Effector memory CD8-positive, alpha-beta T cell (primary cell): ENCODE data around the gene C5orf34.
"Not testable (repeated sequence)": the region's sequence is repeated elsewhere in the genome, so short reads cannot be mapped to it uniquely, and the experiment has no call there.

ENCODE experiments used
- ATAC-seq: fragments of 150-1000 bp; cut with Tn5 transposase; replicated peaks from 2 replicates; pipeline ENCODE4 v1.10.0; 2021; ENCODE audit warnings: mild to moderate bottlenecking, moderate library complexity
- DNase-seq, 3 experiments: peaks; one replicate each; pipeline ENCODE4 v3.0.0; 2021
- H3K27ac Mint-ChIP-seq, 2 donors: one replicate each; pipeline ENCODE4 v1.8.0; 2022; ENCODE audit warnings: mild to moderate bottlenecking in 2 of 2, mixed read lengths in 2 of 2, moderate library complexity in 2 of 2
- H3K27me3 Mint-ChIP-seq, 2 donors: one replicate each; pipeline ENCODE4 v1.8.0; 2022; ENCODE audit warnings: mixed read lengths in 2 of 2
- H3K36me3 Mint-ChIP-seq: one replicate; pipeline ENCODE4 v1.8.0; 2022; ENCODE audit warnings: mild to moderate bottlenecking, moderate library complexity, mixed read lengths; ENCODE audit not compliant: insufficient read depth
- H3K4me1 Mint-ChIP-seq, 2 donors: one replicate each; pipeline ENCODE4 v1.8.0; 2022; ENCODE audit warnings: low read depth in 2 of 2, mixed read lengths in 2 of 2
- H3K4me3 Mint-ChIP-seq, 2 donors: one replicate each; pipeline ENCODE4 v1.8.0; 2022; ENCODE audit warnings: mild to moderate bottlenecking in 2 of 2, mixed read lengths in 2 of 2, moderate library complexity in 2 of 2
- H3K9me3 Mint-ChIP-seq, 2 donors: one replicate each; pipeline ENCODE4 v1.8.0; 2022; ENCODE audit warnings: mixed read lengths in 2 of 2
- total RNA-seq, 9 experiments: gene quantifications; one replicate each; lab custom pipeline; 2026; lab: John Stamatoyannopoulos, UW

Gene C5orf34, protein sequence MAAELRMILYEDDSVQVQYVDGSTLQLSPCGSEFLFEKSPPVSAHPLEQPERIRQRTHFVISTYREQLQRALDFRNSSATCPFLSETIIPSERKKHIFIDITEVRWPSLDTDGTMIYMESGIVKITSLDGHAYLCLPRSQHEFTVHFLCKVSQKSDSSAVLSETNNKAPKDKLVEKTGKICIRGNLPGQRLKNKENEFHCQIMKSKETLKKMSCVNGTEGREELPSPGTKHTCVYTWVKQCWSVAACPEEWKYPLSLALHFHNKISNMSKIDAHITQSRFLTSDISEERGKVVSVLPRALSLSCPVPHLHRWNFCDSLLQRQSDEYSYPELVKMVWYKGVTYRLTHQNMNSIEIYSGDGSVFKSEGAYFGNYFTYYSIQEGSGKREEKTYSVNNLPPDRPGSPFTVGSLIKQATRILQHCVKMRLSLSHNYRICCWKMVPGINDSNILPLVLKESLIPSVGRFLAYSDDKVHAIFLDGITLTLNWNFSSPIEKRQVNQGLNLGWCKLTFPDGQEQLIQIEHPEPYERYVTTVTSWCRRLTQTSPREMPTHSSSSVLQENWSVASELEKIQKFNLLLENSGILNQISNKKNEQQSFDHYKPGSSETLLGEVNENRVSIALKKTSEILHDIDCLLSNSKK
- total RNA-seq: 2.1 to 8.8 (median 6.3) reads per million in 9 experiments

DNA sequence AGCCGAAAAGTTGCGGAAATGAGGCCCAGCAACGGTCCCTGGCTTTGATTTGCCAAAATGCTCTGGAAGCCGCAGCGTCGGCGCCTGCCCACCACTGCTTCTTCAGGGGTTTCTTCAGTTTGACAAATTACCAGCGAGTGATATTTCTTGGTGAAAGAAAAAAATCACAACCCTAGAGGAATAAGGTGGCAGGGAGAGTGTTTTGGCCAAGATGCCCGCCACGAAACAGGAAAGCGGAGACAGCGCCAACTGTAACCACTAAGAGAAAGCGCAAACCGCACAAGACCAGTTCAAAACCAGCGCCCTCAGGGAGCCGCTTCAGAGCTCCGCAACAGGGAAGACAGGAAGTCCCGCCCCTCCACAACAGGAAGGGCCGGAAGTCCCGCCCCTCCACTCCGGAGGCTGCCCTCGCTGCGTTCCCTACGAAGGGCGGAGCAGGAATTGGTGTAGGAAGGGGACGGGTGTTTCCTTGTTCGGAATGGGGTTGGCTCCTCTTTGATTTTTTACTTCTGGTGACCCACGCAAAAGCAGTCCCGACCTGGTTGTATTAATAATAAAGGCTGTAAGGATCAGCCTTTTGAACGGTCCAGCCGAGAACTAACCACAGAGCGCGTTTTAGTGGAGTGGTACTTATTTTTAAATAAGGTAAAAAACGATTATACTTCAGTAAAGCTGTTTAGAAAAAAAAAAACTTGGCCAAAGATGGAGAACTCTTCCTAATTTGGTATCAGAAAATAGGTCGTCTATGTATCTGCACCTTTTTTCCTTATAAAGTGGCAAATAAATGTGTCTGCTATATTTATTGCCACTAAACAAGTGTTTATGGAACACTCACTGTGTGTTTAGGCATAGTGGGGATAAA lies at the start of gene C5orf34:
Gene C5orf34, minus strand, starts transcription at position 333 of the 862 bp plus-strand sequence. CDS start 5,809 bp downstream, outside the sequence.
- Mint-ChIP-seq H3K27me3 (no peaks in the 10 kb centered on the region), H3K27ac (peak within 1 kb of the TSS; percentile 88 to 95), H3K36me3 (peaks cover 11% of the 10 kb centered on the region), H3K4me3 (peak within 1 kb of the TSS; percentile 86 to 91), H3K4me1 (peaks cover 13 to 24% of the 10 kb centered on the region in 2 donors), H3K9me3 (no peaks in the 10 kb centered on the region)
- ATAC-seq (peak; percentile 93), DNase-seq (peak; percentile 90 to 92 (median 91))

DNA sequence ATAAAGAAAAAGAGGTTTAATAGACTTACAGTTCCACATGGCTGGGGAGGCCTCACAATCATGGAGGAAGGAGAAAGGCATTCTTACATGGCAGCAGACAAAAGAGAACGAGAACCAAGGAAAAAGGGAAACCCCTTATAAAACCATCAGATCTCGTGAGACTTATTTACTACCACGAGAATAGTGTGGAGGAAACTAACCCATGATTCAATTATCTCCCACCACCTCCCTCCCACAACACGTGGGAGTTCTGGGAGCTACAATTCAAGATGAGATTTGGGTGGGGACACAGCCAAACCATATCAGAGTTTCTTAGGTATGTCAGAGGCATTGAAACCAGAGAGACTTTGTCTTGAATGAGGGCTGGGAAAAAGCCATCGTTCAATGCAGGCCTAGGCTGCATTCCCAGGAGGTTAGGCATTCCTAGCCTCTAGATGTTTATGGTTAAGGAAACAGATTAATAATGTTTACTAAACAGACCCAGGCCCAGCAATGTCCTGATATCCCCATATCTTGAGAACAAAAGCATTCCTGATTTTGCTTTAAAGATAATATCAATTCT lies 49.4 kb upstream of the C5orf34 start:
- Mint-ChIP-seq H3K27ac (no peak overlapping the region), H3K36me3 (no peaks in the 10 kb centered on the region), H3K4me1 (no peaks in the 10 kb centered on the region), H3K4me3 (no peak overlapping the region), H3K27me3 (peaks cover 0 to 38% of the 10 kb centered on the region in 2 donors), H3K9me3 (no peaks in the 10 kb centered on the region)
- ATAC-seq (no peak), DNase-seq (no peak)

DNA sequence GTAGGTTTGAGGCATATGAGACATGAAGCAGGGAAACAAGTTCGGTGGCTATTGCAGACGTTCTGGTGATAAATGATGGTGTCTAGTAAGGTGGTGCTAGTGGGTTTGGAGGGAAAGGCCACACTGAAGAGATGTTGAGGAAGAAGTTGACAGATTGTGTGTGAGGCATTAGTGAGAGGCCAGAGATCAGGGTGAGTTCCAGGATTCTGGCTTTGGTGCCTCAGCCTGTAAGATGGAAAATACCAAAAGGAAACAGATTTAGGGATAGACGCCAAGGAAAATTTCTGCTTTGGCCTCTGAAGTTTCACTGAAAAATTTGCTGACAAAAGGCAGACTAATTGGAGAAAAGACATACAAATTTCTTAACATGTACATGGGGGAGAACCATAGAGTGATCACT lies 48.4 kb upstream of the C5orf34 start:
- H3K4me3 Mint-ChIP-seq: no peak overlapping the region
- H3K9me3 Mint-ChIP-seq: no peaks in the 10 kb centered on the region
- no peaks in the 10 kb centered on the region for H3K4me1 Mint-ChIP-seq
- ATAC-seq (no peak), DNase-seq (no peak)
- peaks cover 0 to 38% of the 10 kb centered on the region in 2 donors for H3K27me3 Mint-ChIP-seq
- no peaks in the 10 kb centered on the region for H3K36me3 Mint-ChIP-seq
- no peak overlapping the region for H3K27ac Mint-ChIP-seq

DNA sequence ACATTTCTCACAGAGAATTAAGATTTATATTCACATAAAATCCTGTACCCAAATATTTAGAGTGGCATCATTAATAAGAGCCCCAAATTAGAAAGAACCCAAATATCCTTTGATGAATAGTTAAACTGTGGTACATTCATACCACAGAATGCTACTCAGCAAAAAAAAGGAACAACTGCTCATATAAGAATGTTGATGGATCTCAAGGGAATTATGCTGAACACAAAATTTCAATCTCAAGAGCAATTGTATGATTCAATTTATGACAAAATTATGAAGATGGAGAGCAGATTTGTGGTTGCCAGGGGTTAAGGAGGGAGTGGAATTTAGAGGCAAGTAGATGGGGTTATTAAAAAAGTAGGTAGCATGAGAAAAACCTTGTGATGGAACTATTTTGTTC lies 46.4 kb upstream of the C5orf34 start:
- H3K9me3 Mint-ChIP-seq: no peaks in the 10 kb centered on the region
- ATAC-seq (no peak), DNase-seq (no peak)
- no peak overlapping the region for H3K27ac Mint-ChIP-seq
- peaks cover 6% of the 10 kb centered on the region for H3K36me3 Mint-ChIP-seq
- peaks cover 6 to 7% of the 10 kb centered on the region in 2 donors for H3K4me1 Mint-ChIP-seq
- H3K4me3 Mint-ChIP-seq: no peak overlapping the region
- peaks cover 0 to 38% of the 10 kb centered on the region in 2 donors for H3K27me3 Mint-ChIP-seq

DNA sequence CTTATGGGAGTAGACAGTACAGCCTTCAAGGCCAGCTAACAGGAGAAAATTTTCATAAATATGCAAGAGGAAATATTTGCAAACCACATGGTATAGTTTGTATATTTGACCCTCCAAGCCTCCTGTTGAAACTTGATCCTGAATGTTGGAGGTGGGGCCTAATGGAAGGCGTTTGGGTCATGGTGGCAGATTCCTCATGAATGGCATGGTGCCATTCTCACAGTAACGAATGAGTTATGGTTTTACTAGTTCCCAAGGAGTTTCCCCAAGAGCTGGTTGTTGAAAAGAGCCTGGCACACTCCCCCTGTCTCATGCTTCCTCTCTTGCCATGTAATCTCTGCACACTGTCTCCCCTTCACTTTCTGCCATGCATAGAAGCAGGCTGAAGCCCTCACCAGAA lies 45.2 kb upstream of the C5orf34 start:
- no peak overlapping the region for H3K27ac Mint-ChIP-seq
- peaks cover 8 to 18% of the 10 kb centered on the region in 2 donors for H3K4me1 Mint-ChIP-seq
- H3K4me3 Mint-ChIP-seq: no peak overlapping the region
- ATAC-seq (no peak), DNase-seq (no peak)
- peaks cover 9% of the 10 kb centered on the region for H3K36me3 Mint-ChIP-seq
- H3K9me3 Mint-ChIP-seq: no peaks in the 10 kb centered on the region
- peaks cover 0 to 38% of the 10 kb centered on the region in 2 donors for H3K27me3 Mint-ChIP-seq

DNA sequence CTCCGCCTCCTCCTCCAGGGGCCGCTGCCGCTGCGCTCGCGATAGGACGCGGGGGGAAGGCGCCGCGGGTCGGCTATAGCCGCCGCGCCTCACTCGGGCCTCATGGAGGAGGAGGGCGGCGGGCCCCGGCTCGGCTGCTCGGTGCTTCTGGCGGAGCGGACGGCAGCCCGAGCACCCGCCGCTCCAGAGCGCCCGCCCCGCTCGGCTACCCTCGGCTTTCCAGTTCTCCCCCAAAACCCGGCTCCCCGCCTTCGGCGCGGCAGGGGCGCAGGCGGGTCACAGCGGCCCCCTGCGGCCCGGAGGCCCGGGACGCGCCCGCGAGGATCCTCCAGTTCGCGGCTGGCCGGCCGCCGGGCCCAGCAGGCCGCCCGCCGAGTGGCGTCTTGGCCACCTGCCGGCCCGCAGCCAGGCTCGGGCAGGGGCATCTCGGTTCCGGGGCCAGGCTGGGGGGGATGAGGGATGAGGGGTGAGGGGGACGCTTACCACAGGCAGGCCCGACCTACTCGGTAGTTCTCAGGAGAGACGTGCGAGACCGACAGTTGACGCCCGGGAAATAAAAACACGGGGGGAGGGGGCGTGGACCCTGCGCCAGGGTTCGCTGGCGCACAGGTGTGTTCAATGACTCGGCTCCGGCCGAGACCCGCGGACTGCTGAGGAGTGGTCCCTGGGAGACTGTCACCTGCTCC lies 42.1 kb upstream of the C5orf34 start, which contains the start of gene PAIP1:
Gene PAIP1, minus strand, starts transcription at position 221 of the 686 bp plus-strand sequence. CDS start 231 bp downstream, outside the sequence.
- Mint-ChIP-seq H3K27me3 (peaks cover 0 to 21% of the 10 kb centered on the region in 2 donors), H3K9me3 (no peaks in the 10 kb centered on the region), H3K4me3 (peak within 1 kb of the TSS in 1 of 2 donors; percentile 88), H3K27ac (peak within 1 kb of the TSS in 1 of 2 donors; percentile 92), H3K36me3 (peaks cover 9% of the 10 kb centered on the region), H3K4me1 (peaks cover 8 to 20% of the 10 kb centered on the region in 2 donors)
- ATAC-seq (peak; percentile 68), DNase-seq (peak; percentile 75 to 82 (median 81))

DNA sequence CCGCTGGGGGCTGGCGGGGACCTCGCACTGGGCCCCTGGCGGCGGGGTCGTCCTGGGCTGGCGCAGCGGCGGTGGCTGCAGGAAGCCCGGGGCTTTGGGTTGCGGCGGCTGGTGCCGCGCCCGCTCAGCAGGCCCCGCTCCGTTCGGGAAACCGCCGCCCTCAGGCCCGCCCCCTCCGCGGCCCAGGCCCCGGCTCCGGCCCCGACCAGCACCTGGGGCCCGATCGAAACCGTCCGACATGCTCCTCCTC lies 41.6 kb upstream of the C5orf34 start:
- ATAC-seq: peak; percentile 75

DNA sequence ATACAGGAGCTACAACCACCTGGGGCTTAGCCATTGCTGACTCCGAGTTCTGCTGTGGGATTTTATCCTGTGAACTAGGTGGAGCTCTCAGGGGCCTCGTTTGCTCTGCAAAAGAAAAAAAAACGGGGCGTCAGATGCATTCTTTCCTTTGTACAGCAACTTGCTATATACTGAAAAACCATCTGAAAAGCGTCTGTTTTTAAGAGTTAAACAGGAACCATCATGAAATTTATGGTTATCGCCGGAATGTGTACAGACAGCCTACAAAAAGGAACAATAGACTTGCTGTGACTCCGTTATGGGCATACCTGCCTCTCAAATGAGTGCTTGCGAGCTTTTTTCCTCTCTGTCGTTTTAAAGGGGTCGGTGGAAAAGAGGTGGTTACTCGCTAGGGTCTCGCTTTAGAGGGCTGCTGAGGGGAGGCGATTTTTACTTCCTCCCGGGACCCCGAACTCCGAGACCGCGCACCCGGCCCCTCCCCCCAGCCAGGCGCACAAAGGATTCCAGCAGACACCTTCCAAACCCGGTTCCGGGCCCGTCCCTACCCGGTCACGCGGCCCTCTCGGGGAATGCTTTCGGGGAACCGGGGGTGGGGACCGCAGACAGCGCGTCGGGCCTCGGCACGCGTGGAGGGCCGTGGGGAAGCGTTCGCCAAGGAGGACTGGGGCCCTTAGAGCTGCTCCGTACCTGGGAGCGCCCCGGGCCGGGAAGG lies 41.1 kb upstream of the C5orf34 start:
- ATAC-seq: no peak
- Mint-ChIP-seq H3K27ac (peak overlapping the region in 1 of 2 donors; percentile 92), H3K4me1 (peaks cover 8 to 22% of the 10 kb centered on the region in 2 donors), H3K9me3 (no peaks in the 10 kb centered on the region), H3K4me3 (peak overlapping the region in 1 of 2 donors; percentile 88), H3K27me3 (peaks cover 0 to 12% of the 10 kb centered on the region in 2 donors), H3K36me3 (peaks cover 14% of the 10 kb centered on the region)
- no peak for DNase-seq

More for the DNA sequence above, 41.6 kb upstream of the C5orf34 start:
- Mint-ChIP-seq H3K4me1 (peaks cover 8 to 20% of the 10 kb centered on the region in 2 donors), H3K27me3 (peaks cover 0 to 17% of the 10 kb centered on the region in 2 donors), H3K27ac (peak overlapping the region in 1 of 2 donors; percentile 92), H3K36me3 (peaks cover 12% of the 10 kb centered on the region), H3K4me3 (peak overlapping the region in 1 of 2 donors; percentile 88)
- H3K9me3 Mint-ChIP-seq, DNase-seq: not testable (repeated sequence)

DNA sequence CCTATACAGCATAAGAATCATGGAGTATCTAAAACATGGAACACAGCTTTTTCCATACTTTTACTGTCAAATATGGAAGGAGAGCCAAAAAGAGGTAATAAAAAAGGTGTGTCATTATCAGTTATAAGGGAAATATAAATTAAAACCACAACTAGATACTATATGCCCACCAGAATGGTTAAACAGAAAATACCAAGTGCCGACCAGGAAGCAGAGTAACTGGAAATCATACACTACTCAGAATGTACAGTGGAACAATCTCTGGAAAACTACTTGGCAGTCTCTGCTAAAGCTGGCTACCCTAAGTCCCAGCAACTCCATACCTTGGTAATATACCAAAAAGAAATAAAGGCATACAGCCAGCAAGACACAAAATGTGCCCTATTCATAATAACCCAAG lies 39.5 kb upstream of the C5orf34 start:
- ATAC-seq: no peak
- Mint-ChIP-seq H3K4me1 (peaks cover 11 to 29% of the 10 kb centered on the region in 2 donors), H3K27ac (no peak overlapping the region), H3K27me3 (no peaks in the 10 kb centered on the region), H3K36me3 (peaks cover 25% of the 10 kb centered on the region), H3K4me3 (no peak overlapping the region), H3K9me3 (no peaks in the 10 kb centered on the region)
- no peak for DNase-seq

DNA sequence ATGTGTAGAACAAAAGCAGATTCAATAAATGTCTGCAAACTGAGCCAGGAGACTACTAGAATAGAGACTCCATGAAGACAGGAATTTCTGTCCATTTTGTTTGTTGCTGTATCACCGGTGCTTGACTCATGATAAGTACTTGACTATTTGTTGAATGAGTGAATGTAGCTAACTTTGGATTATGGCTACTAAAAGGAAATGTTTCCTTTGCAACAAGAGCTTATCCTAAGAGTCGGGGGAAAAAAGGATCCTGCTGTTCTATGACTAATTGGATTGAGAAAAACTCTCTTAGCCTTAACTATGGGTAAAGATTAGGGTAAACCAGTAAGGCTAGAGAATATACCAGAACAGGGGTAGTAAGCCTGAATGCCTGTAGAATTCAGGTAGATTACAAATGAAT lies 38.4 kb upstream of the C5orf34 start:
- H3K36me3 Mint-ChIP-seq: peaks cover 31% of the 10 kb centered on the region
- DNase-seq (no peak), ATAC-seq (no peak)
- H3K27ac Mint-ChIP-seq: no peak overlapping the region
- no peaks in the 10 kb centered on the region for H3K27me3 Mint-ChIP-seq
- H3K4me1 Mint-ChIP-seq: peaks cover 12 to 32% of the 10 kb centered on the region in 2 donors
- no peaks in the 10 kb centered on the region for H3K9me3 Mint-ChIP-seq
- no peak overlapping the region for H3K4me3 Mint-ChIP-seq

DNA sequence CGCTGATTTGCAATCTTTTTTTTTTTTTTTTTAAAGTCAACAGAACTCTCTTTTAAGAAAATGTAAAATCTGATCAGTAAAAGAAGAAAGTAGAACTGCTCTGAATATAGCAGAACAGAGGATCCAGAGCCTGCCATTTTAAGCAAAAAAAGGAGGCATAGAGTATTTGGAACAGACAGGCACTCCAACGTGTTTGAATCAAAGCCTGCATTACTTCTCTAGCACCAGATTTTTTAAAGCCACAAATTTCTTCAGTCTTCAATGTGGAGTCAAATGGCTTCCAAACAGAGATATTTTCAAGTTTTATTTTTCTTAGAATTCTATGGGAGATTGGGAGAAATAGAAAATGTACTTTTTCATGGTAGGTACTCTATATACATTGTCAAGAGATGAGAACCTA lies 36.8 kb upstream of the C5orf34 start:
- ATAC-seq (no peak), DNase-seq (no peak)
- Mint-ChIP-seq H3K4me1 (peaks cover 6 to 32% of the 10 kb centered on the region in 2 donors), H3K27ac (no peak overlapping the region), H3K36me3 (peaks cover 33% of the 10 kb centered on the region), H3K9me3 (no peaks in the 10 kb centered on the region), H3K27me3 (no peaks in the 10 kb centered on the region), H3K4me3 (no peak overlapping the region)

DNA sequence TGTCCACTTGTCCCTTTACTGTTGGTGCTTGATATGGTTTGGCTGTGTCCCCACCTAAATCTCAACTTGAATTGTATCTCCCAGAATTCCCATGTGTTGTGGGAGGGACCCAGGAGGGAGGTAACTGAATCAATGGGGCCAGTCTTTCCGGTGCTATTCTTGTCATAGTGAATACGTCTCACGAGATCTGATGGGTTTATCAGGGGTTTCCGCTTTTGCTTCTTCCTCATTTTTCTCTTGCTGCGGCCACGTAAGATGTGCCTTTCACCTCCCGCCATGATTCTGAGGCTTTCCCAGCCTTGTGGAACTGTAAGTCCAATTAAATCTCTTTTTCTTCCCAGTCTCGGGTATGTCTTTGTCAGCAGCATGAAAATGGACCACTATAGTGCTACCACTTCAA lies 34.3 kb upstream of the C5orf34 start:
- not testable (repeated sequence) for ATAC-seq, H3K9me3 Mint-ChIP-seq, DNase-seq, H3K27me3 Mint-ChIP-seq, H3K4me3 Mint-ChIP-seq
- peaks cover 13 to 28% of the 10 kb centered on the region in 2 donors for H3K4me1 Mint-ChIP-seq
- H3K27ac Mint-ChIP-seq: peak overlapping the region in 1 of 2 donors; percentile 16
- peaks cover 53% of the 10 kb centered on the region for H3K36me3 Mint-ChIP-seq
